Measurements from ENCODE around the gene DIO1.

DIO1 gene

GRCh38 chr1:53959664-53960250 lies 65.8 kb downstream of the DIO1 start:
- TF ChIP-seq, protein P1, sequence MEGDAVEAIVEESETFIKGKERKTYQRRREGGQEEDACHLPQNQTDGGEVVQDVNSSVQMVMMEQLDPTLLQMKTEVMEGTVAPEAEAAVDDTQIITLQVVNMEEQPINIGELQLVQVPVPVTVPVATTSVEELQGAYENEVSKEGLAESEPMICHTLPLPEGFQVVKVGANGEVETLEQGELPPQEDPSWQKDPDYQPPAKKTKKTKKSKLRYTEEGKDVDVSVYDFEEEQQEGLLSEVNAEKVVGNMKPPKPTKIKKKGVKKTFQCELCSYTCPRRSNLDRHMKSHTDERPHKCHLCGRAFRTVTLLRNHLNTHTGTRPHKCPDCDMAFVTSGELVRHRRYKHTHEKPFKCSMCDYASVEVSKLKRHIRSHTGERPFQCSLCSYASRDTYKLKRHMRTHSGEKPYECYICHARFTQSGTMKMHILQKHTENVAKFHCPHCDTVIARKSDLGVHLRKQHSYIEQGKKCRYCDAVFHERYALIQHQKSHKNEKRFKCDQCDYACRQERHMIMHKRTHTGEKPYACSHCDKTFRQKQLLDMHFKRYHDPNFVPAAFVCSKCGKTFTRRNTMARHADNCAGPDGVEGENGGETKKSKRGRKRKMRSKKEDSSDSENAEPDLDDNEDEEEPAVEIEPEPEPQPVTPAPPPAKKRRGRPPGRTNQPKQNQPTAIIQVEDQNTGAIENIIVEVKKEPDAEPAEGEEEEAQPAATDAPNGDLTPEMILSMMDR (IDR thresholded peaks at IDR 0.05): peak; percentile 37
- Mint-ChIP-seq H3K27me3 (ENCODE audit: low read depth, poor library complexity) (no peaks in the 10 kb centered on the region), H3K4me3 (no peak overlapping the region), H3K36me3 (ENCODE audit: low read depth) (peaks cover 52% of the 10 kb centered on the region), H3K9me3 (no peaks in the 10 kb centered on the region), H3K4me1 (peaks cover 12% of the 10 kb centered on the region), H3K27ac (no peak overlapping the region)
- DNase-seq: no peak
